Ramos (cell line): ENCODE measurements around the gene PRICKLE2.

Experiments used
- in situ Hi-C: fragments of 300-500 bp; cut with MboI; formaldehyde crosslinking; loops from one replicate; pipeline ENCODE4 v1.14.3; 2022; ENCODE audit warnings: low sequenced_read_pairs; ENCODE audit not compliant: unreplicated experiment

The PRICKLE2 gene

DNA sequence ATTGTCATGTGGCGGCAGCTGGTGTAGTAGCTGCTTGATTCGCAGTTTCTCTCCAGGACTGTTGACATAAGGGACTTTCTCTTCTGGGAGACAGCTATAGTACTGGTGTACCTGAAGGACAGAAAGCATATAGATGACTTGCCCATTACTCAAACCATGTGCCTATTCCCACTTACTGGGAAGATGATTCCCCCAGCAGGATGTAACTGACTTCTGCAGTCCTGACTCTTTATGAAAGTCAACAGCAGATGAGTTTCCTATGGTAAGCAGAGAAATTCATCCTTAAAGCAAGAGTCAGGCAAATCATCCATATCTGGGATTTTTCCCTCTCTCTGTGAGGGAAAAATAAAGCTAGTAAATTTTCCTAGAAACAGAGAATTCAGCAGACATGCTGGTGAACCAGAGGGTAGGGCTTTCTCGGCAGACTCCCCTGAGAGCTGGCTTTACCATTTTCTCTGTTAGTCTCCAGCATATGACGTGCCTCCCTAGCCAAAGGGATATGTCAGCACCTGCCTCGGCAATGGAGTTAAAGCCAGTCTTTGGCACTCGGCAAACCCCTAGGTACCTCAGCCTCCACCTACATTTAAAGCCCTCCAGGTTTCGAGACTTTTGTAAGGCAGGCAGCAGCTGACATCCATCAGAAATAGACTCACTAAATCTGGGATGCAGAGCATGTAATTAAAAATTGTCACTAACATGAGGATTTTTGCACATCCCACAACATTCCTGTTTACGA is 62.1 kb downstream of the PRICKLE2 start:
- in situ Hi-C loops: no loop called here

DNA sequence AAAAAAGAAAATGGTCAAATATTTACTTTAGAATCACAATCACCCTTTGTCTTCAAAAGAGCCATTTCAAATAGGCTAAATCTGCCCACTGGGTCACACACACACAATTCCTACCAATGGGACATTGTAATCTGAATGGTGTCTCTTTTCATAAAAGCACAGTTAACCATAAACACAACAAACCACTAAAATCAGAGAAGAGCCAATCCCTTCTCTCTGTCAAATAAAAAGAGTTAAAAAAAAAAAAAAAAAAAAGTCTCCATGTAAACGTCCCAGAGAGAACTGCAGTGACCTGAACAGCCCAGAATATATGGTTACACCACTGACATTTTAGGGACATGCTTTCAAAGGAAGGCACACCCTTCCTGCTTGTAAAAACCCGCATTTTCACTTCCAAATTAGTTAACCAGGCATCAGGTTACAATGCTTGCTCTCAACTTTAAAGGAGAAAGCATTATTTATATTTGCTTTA is 63.7 kb downstream of the PRICKLE2 start:
- in situ Hi-C loops: no loop called here

GRCh38 chr3:64160000-64160695 is 65.1 kb downstream of the PRICKLE2 start:
- in situ Hi-C loops: no loop called here

DNA sequence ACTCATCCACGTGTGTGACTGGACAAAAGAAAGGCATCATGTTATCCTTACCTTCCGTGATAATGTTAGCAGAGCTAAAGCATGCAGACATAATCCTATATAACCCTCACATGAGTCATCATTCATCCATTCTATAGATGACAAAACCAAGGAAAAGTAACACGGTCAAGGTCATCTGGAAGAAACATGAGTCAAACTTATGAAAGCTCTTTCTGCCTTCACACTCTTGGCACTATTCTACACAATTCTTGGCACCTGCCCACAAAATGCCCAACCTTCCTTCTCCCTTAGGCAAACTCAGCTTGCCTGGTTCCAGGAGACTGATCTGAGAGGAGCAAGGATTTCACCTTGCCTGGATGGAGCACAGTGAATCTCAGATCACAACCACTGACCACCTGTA is 66.9 kb downstream of the PRICKLE2 start:
- in situ Hi-C loops: no loop called here

DNA sequence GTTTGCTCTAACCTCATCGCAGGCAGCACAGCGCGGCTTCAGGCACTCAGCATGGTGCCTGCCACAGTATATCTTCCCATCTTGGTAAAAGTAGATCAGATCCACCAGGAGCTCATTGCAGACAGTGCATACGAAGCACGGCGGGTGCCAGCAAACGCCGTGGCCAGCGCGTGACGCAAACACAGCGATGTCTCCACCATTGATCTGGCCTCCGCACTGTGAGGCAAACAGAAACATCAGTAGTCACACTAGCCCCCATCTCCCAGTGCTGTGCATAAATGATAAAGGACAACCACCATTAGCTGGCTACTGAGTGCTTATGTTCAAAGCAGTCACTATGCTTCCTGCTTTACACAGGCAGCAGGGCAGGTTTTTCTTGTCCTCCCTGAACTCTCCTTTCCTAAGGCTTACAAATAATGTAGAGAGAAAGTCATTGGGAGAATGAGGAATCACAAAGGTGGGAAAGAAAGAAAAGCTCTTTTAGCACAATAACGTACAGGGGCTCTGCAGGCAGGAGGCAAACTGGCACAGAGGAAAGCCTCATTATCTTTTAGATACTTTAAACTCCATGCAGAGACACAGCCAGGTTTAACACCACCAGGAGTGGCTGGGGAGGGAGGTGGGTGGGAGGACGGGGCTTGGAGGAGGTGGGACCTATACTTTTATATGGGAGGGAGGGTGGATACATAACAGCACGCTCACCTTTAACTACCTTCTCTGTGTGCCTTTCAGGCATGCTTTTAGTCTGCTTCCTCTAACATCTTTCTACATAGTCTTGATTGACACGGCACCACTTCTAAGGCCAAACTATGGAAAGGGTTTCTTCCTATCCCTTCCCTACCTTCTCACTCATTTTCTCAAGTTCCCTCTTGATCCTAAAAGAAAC is 67.9 kb downstream of the PRICKLE2 start:
- in situ Hi-C loops: no loop called here

- in situ Hi-C loops: no loop called here
Measured at GRCh38 chr3:64155328-64155727, 69.9 kb downstream of the PRICKLE2 start.

- in situ Hi-C loops: no loop called here
Measured at GRCh38 chr3:64152676-64153466, 72.4 kb downstream of the PRICKLE2 start.

GRCh38 chr3:64152086-64152485 is 73.2 kb downstream of the PRICKLE2 start:
- in situ Hi-C loops: no loop called here

DNA sequence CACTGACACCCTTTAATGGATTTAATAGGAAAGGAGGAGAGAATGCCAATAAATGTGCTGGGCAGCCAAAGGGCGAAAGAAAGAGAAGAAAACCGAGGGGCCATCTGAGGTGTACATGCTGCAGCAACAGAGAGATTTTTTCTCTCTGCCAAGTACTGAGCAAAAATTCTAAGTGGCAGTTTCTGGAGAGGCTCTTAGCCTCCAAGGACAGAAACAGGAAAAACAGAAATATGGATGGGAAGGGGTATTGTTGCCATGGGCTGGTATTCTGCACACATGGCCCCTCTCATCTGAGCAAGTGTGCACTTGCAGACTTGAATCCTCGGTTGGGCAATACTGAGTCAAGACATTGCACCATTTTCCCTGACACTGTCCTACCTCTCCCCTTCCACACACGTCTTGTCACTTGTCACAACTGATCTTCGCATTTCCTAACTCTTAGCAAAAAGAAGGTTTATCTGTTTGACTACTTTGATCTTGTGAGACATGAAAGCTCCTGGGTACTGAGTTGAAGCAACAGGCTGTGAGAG is 73.9 kb downstream of the PRICKLE2 start:
- in situ Hi-C loops: no loop called here

DNA sequence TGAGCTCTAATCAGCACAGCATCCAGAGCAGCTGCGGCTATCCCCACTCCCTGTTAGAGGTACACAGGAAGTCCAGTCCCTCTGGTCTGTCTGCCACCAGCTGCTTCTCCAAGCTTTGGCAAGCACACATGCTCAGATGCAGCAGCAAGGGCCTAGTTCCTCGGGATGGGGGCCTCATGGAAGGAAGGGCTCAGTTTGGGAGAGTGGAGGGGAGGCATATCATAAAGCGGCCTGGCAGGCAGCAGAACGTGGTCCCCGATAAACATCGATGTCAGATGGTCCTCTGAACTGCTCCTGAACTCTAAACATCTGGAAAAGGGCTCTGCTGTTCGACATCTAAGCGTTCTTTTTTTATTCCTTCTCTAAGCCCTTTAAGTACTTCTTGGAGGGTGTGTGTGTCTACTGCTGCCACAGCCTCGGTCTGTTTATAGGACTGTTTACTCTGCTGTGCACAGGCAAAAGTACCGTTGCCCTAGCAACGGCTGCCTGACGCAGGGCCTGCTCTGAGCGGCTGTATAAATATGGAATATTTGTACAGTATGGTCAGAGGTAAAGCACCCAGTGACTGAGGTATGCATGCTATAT is 74.6 kb downstream of the PRICKLE2 start:
- in situ Hi-C loops: no loop called here

DNA sequence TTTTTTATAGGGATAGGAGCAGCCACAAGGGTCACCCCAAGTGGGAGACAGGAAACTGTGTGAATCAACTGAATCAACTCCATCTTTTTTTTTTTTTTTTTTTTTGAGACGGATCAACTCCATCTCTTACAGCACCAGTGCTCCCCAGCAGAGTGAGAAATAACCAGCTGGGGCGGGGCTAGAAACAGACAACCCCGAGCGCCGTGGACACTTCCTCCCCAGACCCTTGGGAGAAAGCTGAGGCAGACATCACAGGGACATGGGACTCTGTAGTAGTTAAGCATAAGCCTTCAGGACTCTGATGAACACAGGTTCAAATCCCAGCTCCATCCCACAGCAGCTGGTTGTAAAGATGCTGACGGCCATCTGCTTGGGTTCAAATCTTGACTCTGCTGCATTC is 75.4 kb downstream of the PRICKLE2 start:
- in situ Hi-C loops: no loop called here

DNA sequence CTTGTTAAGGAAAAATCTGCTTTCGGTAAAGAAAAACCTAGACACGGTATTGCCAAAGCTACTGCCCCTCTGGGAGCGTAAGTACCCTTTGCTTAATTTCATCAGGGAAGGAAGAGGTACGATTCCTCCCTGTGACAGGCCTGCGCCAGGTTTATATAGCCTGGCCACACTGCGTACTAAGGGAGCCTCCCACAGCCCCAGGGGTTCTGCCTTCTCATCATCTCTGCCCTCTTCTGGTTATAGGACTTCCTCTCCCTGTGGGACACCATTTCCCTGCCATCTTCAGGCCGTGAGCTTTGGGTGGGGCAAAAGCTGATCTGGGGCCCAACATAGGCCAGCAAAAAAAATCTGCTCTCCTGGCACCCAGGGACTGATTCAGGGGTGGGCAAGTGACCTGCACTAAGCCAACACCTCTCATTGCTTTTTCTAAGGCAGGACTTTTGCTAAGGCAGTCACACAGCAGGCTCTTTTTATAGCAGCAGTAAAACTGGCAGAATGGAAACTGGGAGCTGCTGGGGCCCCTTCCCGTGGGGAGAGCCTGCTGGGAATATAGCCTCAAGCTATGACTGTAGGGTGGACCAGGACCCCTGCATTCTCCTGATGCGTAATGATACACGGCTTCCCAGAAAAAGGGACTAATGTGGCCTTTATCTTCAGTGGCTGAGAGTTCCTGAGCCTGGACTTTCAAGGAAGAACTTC is 76.2 kb downstream of the PRICKLE2 start:
- in situ Hi-C loops: no loop called here

GRCh38 chr3:64147211-64147610 is 78.1 kb downstream of the PRICKLE2 start:
- in situ Hi-C loops: no loop called here

GRCh38 chr3:64145438-64145837 is 79.8 kb downstream of the PRICKLE2 start:
- in situ Hi-C loops: no loop called here

GRCh38 chr3:64144241-64144900 is 80.9 kb downstream of the PRICKLE2 start:
- in situ Hi-C loops: no loop called here

GRCh38 chr3:64143409-64144130 is 81.7 kb downstream of the PRICKLE2 start:
- in situ Hi-C loops: no loop called here

- in situ Hi-C loops: no loop called here
Measured at GRCh38 chr3:64141476-64141875, 83.8 kb downstream of the PRICKLE2 start.

DNA sequence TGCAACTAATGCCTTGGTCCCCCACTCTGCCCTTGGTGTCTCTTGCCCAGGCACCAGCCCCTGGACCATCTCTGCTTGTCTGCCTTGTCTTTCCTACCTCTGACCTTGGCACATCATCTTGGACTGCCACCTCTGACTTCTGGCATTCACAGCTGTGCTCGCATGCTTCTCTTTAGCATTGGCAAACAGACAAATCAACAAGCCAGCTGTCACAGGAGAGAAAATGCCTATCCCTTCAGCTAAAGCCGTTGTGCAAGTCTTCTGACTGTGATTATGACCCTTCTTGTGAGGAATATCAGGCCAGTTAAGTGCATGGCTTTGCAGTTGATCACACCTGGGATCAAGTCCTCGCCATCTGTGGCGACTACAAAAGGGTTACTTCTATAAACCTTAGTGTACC is 84.6 kb downstream of the PRICKLE2 start:
- in situ Hi-C loops: no loop called here
